Mucosa of stomach (tissue), 1 donor: ENCODE measurements around the gene RAPGEF1.
A peak's percentile ranks its signal among the peaks of the same experiment; 100 is the strongest.

Source experiments
- H3K27me3 ChIP-seq: one replicate; pipeline ENCODE4 v1.7.0; 2013; ENCODE audit warnings: mild to moderate bottlenecking, low read length; ENCODE audit not compliant: control insufficient read depth, insufficient read depth
- H3K36me3 ChIP-seq: one replicate; pipeline ENCODE4 v1.7.0; 2013; ENCODE audit warnings: low read length; ENCODE audit not compliant: control insufficient read depth, insufficient read depth
- H3K4me1 ChIP-seq: one replicate; pipeline ENCODE4 v1.7.0; 2013; ENCODE audit warnings: mild to moderate bottlenecking, low read length; ENCODE audit not compliant: control insufficient read depth, insufficient read depth
- H3K4me3 ChIP-seq: one replicate; pipeline ENCODE4 v1.7.0; 2013; ENCODE audit warnings: low read length
- H3K9ac ChIP-seq: one replicate; pipeline ENCODE4 v1.7.0; 2013; ENCODE audit warnings: mild to moderate bottlenecking, low read length, moderate library complexity
- H3K9me3 ChIP-seq: one replicate; pipeline ENCODE4 v1.7.0; 2013; ENCODE audit warnings: mild to moderate bottlenecking, low read length, moderate library complexity; ENCODE audit not compliant: control insufficient read depth
- donor health status: Pancreatic carcinoma.

Gene RAPGEF1

GRCh38 chr9:131530546-131530919, 209.3 kb downstream of the RAPGEF1 start:
- no peaks in the 10 kb centered on the region for H3K27me3 ChIP-seq
- peak overlapping the region; percentile 67 for H3K4me3 ChIP-seq
- no peaks in the 10 kb centered on the region for H3K9me3 ChIP-seq
- peaks cover 11% of the 10 kb centered on the region for H3K4me1 ChIP-seq
- H3K36me3 ChIP-seq: peaks cover 12% of the 10 kb centered on the region
- peak overlapping the region; percentile 81 for H3K9ac ChIP-seq

- Histone ChIP-seq H3K9me3 (no peaks in the 10 kb centered on the region), H3K36me3 (peaks cover 12% of the 10 kb centered on the region), H3K4me3 (peak overlapping the region; percentile 67), H3K9ac (peak overlapping the region; percentile 81), H3K27me3 (no peaks in the 10 kb centered on the region), H3K4me1 (peaks cover 11% of the 10 kb centered on the region)
Observed at GRCh38 chr9:131529597-131530545, 210.0 kb downstream of the RAPGEF1 start.

GRCh38 chr9:131528886-131529505, 210.9 kb downstream of the RAPGEF1 start:
- no peaks in the 10 kb centered on the region for H3K27me3 ChIP-seq
- no peak overlapping the region for H3K4me3 ChIP-seq
- peaks cover 12% of the 10 kb centered on the region for H3K36me3 ChIP-seq
- peaks cover 11% of the 10 kb centered on the region for H3K4me1 ChIP-seq
- no peak overlapping the region for H3K9ac ChIP-seq
- no peaks in the 10 kb centered on the region for H3K9me3 ChIP-seq

- Histone ChIP-seq H3K4me3 (no peak overlapping the region), H3K27me3 (no peaks in the 10 kb centered on the region), H3K9me3 (no peaks in the 10 kb centered on the region), H3K4me1 (peaks cover 11% of the 10 kb centered on the region), H3K36me3 (peaks cover 15% of the 10 kb centered on the region), H3K9ac (no peak overlapping the region)
Observed at GRCh38 chr9:131528186-131528585, 211.7 kb downstream of the RAPGEF1 start.
